DND-41 (cell line): ENCODE results near the gene TUT4.

Experiments
- ATAC-seq: fragments of 200-7000 bp; cut with Tn5 transposase; 3 replicates; pipeline ENCODE4 v1.9.1; 2021; ENCODE audit warnings: low read depth; ENCODE audit not compliant: insufficient read depth
- DNase-seq: peaks from one replicate; pipeline ENCODE4 v3.0.0-alpha.2; 2020
- H2AFZ ChIP-seq: 2 replicates; pipeline ENCODE4 v1.6.0; 2012; ENCODE audit warnings: low read depth, low read length
- H3K27ac ChIP-seq: 2 replicates; pipeline ENCODE4 v1.5.1; 2012; ENCODE audit warnings: low read length, inconsistent platforms
- H3K27me3 ChIP-seq: fragments of 200-600 bp; sonication (generic); 2 replicates; pipeline ENCODE4 v1.6.0; 2012; ENCODE audit warnings: low read length, mild to moderate bottlenecking, inconsistent platforms; ENCODE audit not compliant: insufficient read depth, poor library complexity
- H3K36me3 ChIP-seq: 2 replicates; pipeline ENCODE4 v1.5.1; 2012; ENCODE audit warnings: low read length, inconsistent platforms; ENCODE audit not compliant: insufficient read depth
- H3K4me1 ChIP-seq: 2 replicates; pipeline ENCODE4 v1.5.1; 2012; ENCODE audit warnings: mild to moderate bottlenecking, low read length; ENCODE audit not compliant: insufficient read depth
- H3K4me2 ChIP-seq: 2 replicates; pipeline ENCODE4 v1.6.0; 2012; ENCODE audit warnings: mild to moderate bottlenecking, moderate library complexity, low read length, inconsistent platforms; ENCODE audit not compliant: insufficient read depth
- H3K4me3 ChIP-seq, 2 experiments: fragments of 200-600 bp in 1 of 2; shearing (Covaris generic) in 1 of 2; 2 replicates each; pipeline ENCODE4 v1.5.1; 2012 to 2016; ENCODE audit warnings: inconsistent platforms in 2 of 2, low read length in 2 of 2, mild to moderate bottlenecking in 2 of 2, low read depth in 1 of 2, moderate library complexity in 1 of 2
- H3K79me2 ChIP-seq: 2 replicates; pipeline ENCODE4 v1.6.0; 2012; ENCODE audit warnings: low read length, inconsistent platforms; ENCODE audit not compliant: insufficient read depth
- H3K9ac ChIP-seq: 2 replicates; pipeline ENCODE4 v1.6.0; 2012; ENCODE audit warnings: low read depth, mild to moderate bottlenecking, inconsistent platforms, low read length, moderate library complexity
- H3K9me3 ChIP-seq: 2 replicates; pipeline ENCODE4 v1.5.1; 2012; ENCODE audit warnings: low read length, moderate library complexity, mild to moderate bottlenecking, inconsistent platforms; ENCODE audit not compliant: insufficient read depth, severe bottlenecking
- H4K20me1 ChIP-seq: 2 replicates; pipeline ENCODE4 v1.6.0; 2012; ENCODE audit warnings: low read length; ENCODE audit not compliant: insufficient read depth
- EZH2 ChIP-seq: IDR thresholded peaks from 3 replicates; pipeline ENCODE4 v1.6.1; 2012; ENCODE audit warnings: borderline replicate concordance, low read depth, mild to moderate bottlenecking, moderate library complexity, low read length, inconsistent platforms; ENCODE audit not compliant: severe bottlenecking
- TF ChIP-seq, protein P1 (sequence below): IDR thresholded peaks from 2 replicates; pipeline ENCODE4 v1.5.1; 2012; ENCODE audit warnings: borderline replicate concordance, low read length, moderate library complexity, mild to moderate bottlenecking; ENCODE audit not compliant: poor library complexity, severe bottlenecking; ENCODE audit errors: extremely low read depth

The TUT4 gene

DNA sequence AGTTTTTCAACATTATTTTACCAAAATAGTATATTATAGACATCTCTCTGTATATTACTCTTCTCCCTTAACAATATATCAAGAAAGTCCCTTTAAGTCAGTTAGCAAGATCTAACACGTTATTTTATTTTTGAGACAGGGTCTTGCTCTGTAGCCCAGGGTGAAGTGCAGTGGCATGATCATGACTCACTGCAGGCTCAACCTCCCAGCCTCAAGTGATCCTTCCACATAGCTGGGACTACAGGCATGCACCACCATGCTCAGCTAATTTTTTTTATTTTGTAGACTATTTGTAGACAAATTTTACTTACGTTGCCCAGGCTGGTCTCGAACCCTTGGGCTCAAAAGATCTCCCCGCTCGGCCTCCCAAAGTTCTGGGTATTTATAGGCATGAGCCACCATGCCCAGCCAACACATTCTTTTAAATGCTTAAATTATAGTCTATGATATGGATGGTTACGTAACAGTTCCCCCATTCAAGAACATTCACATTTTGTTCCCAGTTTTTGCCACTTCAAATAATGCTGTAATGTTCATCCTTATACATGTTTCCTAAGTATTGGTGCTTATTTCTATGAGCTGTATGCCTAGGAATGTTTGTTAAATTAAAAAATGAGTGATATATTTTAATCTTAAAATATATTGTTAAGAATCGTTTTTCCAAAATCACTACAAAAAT, 70.4 kb downstream of the TUT4 start:
- Histone ChIP-seq H3K36me3 (peaks cover 77% of the 10 kb centered on the region), H3K9me3 (no peaks in the 10 kb centered on the region)

DNA sequence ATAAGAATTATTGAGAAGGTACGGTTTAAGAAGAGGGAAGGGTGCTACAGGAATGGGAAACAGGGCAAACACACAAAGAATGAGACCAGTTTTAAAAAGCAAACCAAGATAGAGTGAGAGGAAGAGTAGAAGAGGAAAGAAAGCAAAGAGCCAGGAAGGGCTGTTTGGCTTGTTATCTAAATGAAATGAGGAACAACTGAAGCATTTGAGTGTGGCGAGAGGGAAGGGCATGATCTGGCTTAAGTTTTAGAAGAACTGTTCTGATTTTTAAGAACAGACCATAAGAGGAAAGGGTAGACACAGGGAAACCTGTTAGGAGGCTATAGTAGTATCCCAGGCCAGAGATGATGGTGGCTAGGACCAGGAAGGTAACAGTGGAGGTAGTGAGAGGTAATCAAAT, 73.8 kb downstream of the TUT4 start:
- Histone ChIP-seq H3K4me1 (no peaks in the 10 kb centered on the region), H3K4me2 (no peak overlapping the region)

More for the DNA sequence above, 70.4 kb downstream of the TUT4 start:
- no peaks in the 10 kb centered on the region for H3K4me1 ChIP-seq
- ATAC-seq (no peak), DNase-seq (no peak)
- no peak overlapping the region for H3K4me2 ChIP-seq
- TF ChIP-seq, protein P1, sequence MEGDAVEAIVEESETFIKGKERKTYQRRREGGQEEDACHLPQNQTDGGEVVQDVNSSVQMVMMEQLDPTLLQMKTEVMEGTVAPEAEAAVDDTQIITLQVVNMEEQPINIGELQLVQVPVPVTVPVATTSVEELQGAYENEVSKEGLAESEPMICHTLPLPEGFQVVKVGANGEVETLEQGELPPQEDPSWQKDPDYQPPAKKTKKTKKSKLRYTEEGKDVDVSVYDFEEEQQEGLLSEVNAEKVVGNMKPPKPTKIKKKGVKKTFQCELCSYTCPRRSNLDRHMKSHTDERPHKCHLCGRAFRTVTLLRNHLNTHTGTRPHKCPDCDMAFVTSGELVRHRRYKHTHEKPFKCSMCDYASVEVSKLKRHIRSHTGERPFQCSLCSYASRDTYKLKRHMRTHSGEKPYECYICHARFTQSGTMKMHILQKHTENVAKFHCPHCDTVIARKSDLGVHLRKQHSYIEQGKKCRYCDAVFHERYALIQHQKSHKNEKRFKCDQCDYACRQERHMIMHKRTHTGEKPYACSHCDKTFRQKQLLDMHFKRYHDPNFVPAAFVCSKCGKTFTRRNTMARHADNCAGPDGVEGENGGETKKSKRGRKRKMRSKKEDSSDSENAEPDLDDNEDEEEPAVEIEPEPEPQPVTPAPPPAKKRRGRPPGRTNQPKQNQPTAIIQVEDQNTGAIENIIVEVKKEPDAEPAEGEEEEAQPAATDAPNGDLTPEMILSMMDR = no peak
- no peak for TF ChIP-seq EZH2
- H2AFZ ChIP-seq = no peak overlapping the region
- no peak overlapping the region for H3K4me3 ChIP-seq
- no peaks in the 10 kb centered on the region for H4K20me1 ChIP-seq
- H3K79me2 ChIP-seq = peaks cover 2% of the 10 kb centered on the region; the same call in 1 of the 2 replicates
- no peak overlapping the region for H3K27ac ChIP-seq
- no peaks in the 10 kb centered on the region for H3K27me3 ChIP-seq
- no peak overlapping the region for H3K9ac ChIP-seq

GRCh38 chr1:52477876-52478275, 75.0 kb downstream of the TUT4 start:
- Histone ChIP-seq H3K27ac (no peak overlapping the region), H3K9ac (no peak overlapping the region), H3K9me3 (no peaks in the 10 kb centered on the region), H3K36me3 (peaks cover 81% of the 10 kb centered on the region), H3K4me3 (no peak overlapping the region), H4K20me1 (no peaks in the 10 kb centered on the region), H3K79me2 (no peaks in the 10 kb centered on the region), H3K4me1 (no peaks in the 10 kb centered on the region), H2AFZ (no peak overlapping the region), H3K27me3 (no peaks in the 10 kb centered on the region), H3K4me2 (no peak overlapping the region)
- DNase-seq (no peak), ATAC-seq (no peak)
- TF ChIP-seq EZH2 = no peak
- TF ChIP-seq, protein P1 = no peak

More for the DNA sequence above, 73.8 kb downstream of the TUT4 start:
- Histone ChIP-seq H2AFZ (no peak overlapping the region), H3K36me3 (peaks cover 73% of the 10 kb centered on the region), H3K27ac (no peak overlapping the region), H4K20me1 (no peaks in the 10 kb centered on the region), H3K9ac (no peak overlapping the region), H3K79me2 (0 out of 2 replicates have a peak, but pooled peaks cover 2% of the 10 kb centered on the region), H3K4me3 (no peak overlapping the region), H3K27me3 (no peaks in the 10 kb centered on the region), H3K9me3 (no peaks in the 10 kb centered on the region)
- DNase-seq (no peak), ATAC-seq (no peak)
- TF ChIP-seq, protein P1 = no peak
- no peak for TF ChIP-seq EZH2
